ENCODE measurements around the gene GNG11. TPM values are rescaled to one million over a fixed set of nuclear protein-coding genes. Genes with fewer than 3 reads are reported as not detected.

Gene GNG11
- total RNA-seq, 1 donor from 2014 or later: 9.4 TPM

DNA sequence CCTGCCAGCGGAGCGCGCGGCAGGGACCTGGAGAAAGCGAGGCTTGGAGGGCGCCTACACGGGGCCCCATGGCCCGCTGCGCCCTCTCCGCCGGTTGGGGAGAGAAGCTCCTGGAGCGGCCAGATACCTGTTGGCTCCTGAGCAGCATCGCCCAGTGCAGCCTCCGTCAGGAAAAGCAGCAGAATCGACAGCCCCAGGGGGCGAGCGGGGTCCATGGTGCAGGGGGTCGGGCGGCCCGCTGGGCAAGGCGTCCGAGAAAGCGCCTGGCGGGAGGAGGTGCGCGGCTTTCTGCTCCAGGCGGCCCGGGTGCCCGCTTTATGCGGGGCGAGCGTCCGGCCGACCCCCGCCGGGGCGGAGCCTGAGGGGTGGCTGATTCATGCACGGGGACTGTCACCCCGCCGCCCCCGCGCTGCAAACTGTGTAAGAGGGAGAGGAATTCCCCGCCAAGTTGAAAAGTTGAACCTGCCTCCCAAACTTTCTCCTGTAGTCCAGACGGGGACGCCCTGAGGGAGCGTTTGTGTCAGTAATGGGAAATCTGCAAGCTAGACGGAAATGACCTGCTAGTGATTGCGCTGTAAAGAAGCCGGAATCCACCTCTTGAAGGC, 31.0 kb upstream of the GNG11 start, which contains the start of gene TFPI2:
Gene TFPI2, minus strand, starts transcription at position 290 of the 605 bp plus-strand sequence. Its CDS starts 75 bp downstream, at position 215.
- peaks cover 11% of the 10 kb centered on the region for H3K4me1 Mint-ChIP-seq (ENCODE audit: low read depth)
- peak within 1 kb of the TSS; percentile 29 for H3K27ac Mint-ChIP-seq (ENCODE audit: unreplicated experiment)
- no peaks in the 10 kb centered on the region for H3K36me3 Mint-ChIP-seq (ENCODE audit: low read depth)
- H3K27me3 Mint-ChIP-seq (ENCODE audit: low read depth): no peaks in the 10 kb centered on the region
- no peaks in the 10 kb centered on the region for H3K9me3 Mint-ChIP-seq (ENCODE audit: low read depth)
- H3K4me3 Mint-ChIP-seq (ENCODE audit: unreplicated experiment): peak within 1 kb of the TSS; percentile 96
- DNase-seq (ENCODE audit: low spot score): no peak
- TF ChIP-seq, protein P1, sequence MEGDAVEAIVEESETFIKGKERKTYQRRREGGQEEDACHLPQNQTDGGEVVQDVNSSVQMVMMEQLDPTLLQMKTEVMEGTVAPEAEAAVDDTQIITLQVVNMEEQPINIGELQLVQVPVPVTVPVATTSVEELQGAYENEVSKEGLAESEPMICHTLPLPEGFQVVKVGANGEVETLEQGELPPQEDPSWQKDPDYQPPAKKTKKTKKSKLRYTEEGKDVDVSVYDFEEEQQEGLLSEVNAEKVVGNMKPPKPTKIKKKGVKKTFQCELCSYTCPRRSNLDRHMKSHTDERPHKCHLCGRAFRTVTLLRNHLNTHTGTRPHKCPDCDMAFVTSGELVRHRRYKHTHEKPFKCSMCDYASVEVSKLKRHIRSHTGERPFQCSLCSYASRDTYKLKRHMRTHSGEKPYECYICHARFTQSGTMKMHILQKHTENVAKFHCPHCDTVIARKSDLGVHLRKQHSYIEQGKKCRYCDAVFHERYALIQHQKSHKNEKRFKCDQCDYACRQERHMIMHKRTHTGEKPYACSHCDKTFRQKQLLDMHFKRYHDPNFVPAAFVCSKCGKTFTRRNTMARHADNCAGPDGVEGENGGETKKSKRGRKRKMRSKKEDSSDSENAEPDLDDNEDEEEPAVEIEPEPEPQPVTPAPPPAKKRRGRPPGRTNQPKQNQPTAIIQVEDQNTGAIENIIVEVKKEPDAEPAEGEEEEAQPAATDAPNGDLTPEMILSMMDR (IDR thresholded peaks at IDR 0.05): peak; percentile 41

DNA sequence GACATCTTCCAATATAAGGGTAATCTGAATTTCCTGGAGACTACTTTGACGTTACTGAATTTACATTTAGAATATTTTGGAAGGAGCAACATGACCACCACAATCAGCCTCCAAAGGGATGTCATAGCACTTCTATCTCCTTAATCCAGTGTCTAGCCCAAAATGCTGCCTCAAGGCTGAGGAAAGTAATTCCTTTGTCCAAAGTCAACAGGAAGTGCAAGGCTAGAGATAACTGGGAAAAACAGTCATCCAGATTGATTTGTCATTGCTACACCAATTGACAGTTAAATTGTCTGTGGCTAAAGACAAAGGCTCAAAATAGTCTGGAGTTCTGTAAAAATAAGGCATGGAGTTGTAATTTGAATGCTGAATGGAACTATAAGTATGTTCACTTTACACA, 27.1 kb upstream of the GNG11 start:
- no peaks in the 10 kb centered on the region for H3K9me3 Mint-ChIP-seq (ENCODE audit: low read depth)
- DNase-seq (ENCODE audit: low spot score): no peak
- no peak overlapping the region for H3K4me3 Mint-ChIP-seq (ENCODE audit: unreplicated experiment)
- TF ChIP-seq, protein P1 (IDR thresholded peaks at IDR 0.05): no peak
- no peaks in the 10 kb centered on the region for H3K27me3 Mint-ChIP-seq (ENCODE audit: low read depth)
- peaks cover 11% of the 10 kb centered on the region for H3K4me1 Mint-ChIP-seq (ENCODE audit: low read depth)
- no peaks in the 10 kb centered on the region for H3K36me3 Mint-ChIP-seq (ENCODE audit: low read depth)
- no peak overlapping the region for H3K27ac Mint-ChIP-seq (ENCODE audit: unreplicated experiment)

DNA sequence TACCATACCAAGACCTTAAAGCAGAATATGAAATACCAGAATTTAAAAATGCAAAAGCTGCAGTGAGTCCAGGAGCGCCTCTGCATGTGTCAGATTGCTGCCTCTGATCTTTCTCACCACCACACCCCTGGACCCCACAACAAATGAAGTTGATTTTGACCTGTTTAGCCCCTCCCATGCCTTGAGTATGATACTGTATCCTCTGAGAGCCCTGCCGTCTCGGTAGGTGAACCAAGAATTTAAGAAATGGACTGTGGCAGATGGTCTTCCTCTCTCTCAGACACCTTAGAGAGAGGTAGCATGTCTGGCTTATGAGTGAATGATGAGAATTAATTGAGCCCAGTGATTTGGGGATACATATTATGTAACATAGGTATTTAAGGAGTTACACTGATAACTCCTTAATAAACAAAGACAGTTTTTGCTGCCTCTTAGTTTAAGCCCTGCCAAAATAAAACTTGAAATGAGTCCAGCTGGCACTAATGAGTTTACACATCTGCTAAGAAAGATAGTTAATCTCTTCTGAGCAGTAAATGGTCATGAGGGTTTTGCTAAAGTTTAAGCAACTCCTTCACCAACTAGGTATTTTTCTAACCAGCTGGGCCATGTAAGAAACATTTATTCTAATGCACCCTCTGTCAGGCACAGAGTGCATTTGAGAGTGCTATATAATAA, 26.4 kb upstream of the GNG11 start:
- no peak for DNase-seq (ENCODE audit: low spot score)
- H3K27ac Mint-ChIP-seq (ENCODE audit: unreplicated experiment): no peak overlapping the region
- H3K36me3 Mint-ChIP-seq (ENCODE audit: low read depth): no peaks in the 10 kb centered on the region
- TF ChIP-seq, protein P1 (IDR thresholded peaks at IDR 0.05): no peak
- H3K9me3 Mint-ChIP-seq (ENCODE audit: low read depth): no peaks in the 10 kb centered on the region
- no peaks in the 10 kb centered on the region for H3K27me3 Mint-ChIP-seq (ENCODE audit: low read depth)
- no peak overlapping the region for H3K4me3 Mint-ChIP-seq (ENCODE audit: unreplicated experiment)
- H3K4me1 Mint-ChIP-seq (ENCODE audit: low read depth): peaks cover 5% of the 10 kb centered on the region

DNA sequence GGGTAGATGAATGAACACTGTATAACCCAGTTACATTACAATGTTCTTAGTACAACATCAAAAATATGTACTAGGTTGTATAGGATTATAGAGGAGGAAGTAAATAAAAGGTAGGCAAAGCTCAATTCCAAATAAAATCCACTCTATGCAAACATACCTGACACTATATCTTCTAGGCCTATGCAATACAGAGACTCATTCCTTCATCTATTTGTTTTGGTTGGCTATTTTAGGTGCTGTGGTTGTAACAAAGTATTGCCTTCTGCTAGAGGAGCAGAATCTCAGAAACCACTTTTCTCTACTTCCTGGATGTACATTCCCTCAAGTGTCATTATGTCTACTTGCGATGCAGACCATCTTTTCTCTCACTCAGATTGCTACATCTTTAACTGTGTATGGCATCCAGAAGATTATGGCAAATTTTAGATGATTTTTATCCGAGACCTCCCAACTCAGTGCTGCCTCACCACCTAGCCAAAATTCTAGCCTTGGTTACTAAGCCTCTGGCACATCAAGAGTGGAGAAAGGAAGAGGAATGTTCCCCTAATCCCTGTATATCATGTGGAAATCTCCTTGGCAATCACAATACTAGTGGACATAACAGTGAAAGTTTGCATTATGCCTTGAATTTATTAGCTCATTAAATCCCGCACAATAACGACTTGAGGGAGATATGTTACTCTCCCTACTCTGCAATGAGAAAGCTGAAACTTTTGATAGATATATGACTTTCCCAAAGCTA, 25.5 kb upstream of the GNG11 start:
- no peaks in the 10 kb centered on the region for H3K4me1 Mint-ChIP-seq (ENCODE audit: low read depth)
- no peaks in the 10 kb centered on the region for H3K36me3 Mint-ChIP-seq (ENCODE audit: low read depth)
- H3K27me3 Mint-ChIP-seq (ENCODE audit: low read depth): no peaks in the 10 kb centered on the region
- no peaks in the 10 kb centered on the region for H3K9me3 Mint-ChIP-seq (ENCODE audit: low read depth)
- no peak overlapping the region for H3K4me3 Mint-ChIP-seq (ENCODE audit: unreplicated experiment)
- DNase-seq (ENCODE audit: low spot score): no peak
- no peak overlapping the region for H3K27ac Mint-ChIP-seq (ENCODE audit: unreplicated experiment)
- TF ChIP-seq, protein P1 (IDR thresholded peaks at IDR 0.05): no peak

DNA sequence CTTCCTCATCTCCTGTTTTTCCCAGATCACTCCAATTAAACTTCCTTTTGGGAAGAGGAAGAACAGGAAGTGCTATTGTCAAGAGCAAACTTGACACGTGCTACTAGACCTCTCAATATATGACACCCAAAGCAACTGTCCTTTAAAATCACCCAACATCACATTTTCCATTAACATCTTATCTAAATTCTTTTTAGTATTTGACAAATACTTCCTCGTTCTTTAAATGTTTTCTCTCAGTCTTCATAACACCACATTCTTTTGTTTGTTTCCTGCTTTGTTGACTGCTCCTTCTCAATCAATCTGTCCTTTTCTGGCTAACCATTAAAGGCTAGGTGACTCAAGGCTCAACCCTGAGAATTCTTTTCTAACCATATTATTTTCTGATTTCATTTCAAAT, 23.9 kb upstream of the GNG11 start:
- no peaks in the 10 kb centered on the region for H3K9me3 Mint-ChIP-seq (ENCODE audit: low read depth)
- DNase-seq (ENCODE audit: low spot score): no peak
- H3K4me1 Mint-ChIP-seq (ENCODE audit: low read depth): no peaks in the 10 kb centered on the region
- no peaks in the 10 kb centered on the region for H3K27me3 Mint-ChIP-seq (ENCODE audit: low read depth)
- H3K27ac Mint-ChIP-seq (ENCODE audit: unreplicated experiment): no peak overlapping the region
- TF ChIP-seq, protein P1 (IDR thresholded peaks at IDR 0.05): no peak
- no peaks in the 10 kb centered on the region for H3K36me3 Mint-ChIP-seq (ENCODE audit: low read depth)
- H3K4me3 Mint-ChIP-seq (ENCODE audit: unreplicated experiment): no peak overlapping the region

Data from chondrocyte (in vitro differentiated cells).